ENCODE measurements around the gene CMIP.

The CMIP gene

DNA sequence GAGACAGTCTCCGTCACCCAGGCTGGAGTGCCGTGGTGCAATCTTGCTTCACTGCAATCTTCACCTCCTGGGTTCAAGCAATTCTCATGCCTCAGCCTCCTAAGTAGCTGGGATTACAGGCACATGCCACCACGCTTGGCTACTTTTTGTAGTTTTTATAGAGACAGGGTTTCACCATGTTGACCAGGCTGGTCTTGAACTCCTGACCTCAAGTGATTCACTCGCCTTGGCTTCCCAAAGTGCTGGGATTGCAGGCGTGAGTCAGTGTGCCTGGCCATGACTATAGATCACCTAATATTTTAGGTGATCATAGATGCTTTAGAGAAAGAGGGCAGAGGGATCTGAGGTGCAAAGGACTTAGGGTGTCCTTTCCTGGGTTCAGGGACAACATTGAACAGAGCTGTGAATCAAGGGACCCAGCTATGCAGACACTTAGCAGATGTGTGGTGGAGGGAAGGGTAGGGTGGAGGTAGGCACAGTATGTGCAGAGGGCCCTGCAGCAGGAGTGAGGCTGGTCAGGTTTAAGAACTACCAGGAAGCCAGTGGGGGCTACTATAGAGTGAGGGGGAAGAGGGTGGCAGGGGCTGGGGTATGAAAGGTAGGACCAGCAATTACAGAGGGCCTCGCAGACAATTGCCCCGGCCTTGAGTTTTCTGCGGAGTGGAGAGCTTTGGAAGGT lies 116.5 kb downstream of the CMIP start:
- H3K4me3 ChIP-seq (replicated peaks in 1 of 2; ENCODE audit: low read depth in 2 of 2, low read length in 2 of 2) = no peak overlapping the region

DNA sequence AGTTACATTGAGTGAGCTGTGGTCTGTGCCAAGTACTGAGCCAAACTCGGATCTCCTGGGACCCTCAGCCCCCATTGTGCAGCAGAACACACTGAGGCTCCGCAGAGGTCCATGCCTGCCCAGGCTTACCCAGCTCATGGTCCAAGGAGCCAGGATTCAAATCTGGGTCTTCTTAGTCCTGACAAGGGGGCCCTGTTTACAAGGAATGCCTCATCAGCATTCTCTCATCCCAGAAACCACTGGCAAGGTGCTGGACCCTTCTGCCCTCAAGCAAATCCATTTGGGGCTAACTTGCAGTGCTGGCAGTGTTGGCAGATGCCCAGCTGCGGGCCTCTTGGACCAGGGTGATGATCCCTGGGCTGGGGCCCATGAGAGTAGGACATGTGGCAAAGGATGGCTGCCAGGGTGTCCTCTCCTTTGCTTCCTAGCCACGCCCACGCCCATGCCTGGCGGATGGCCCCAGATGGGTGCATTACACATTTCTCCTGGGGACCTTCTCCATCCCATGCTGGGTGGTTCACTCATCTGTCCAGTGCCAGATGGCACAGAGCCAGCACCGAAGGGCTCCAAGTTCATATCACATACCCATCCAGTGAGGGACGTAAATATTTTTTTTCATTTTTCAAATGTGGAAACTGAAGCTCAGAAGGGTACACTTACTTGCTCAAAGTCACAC lies 117.7 kb downstream of the CMIP start:
- no peak for DNase-seq (ENCODE audit: low read depth in 2 of 2)
- H3K4me3 ChIP-seq (replicated peaks in 1 of 2; ENCODE audit: low read depth in 2 of 2, low read length in 2 of 2) = no peak overlapping the region
- TF ChIP-seq, protein P1, sequence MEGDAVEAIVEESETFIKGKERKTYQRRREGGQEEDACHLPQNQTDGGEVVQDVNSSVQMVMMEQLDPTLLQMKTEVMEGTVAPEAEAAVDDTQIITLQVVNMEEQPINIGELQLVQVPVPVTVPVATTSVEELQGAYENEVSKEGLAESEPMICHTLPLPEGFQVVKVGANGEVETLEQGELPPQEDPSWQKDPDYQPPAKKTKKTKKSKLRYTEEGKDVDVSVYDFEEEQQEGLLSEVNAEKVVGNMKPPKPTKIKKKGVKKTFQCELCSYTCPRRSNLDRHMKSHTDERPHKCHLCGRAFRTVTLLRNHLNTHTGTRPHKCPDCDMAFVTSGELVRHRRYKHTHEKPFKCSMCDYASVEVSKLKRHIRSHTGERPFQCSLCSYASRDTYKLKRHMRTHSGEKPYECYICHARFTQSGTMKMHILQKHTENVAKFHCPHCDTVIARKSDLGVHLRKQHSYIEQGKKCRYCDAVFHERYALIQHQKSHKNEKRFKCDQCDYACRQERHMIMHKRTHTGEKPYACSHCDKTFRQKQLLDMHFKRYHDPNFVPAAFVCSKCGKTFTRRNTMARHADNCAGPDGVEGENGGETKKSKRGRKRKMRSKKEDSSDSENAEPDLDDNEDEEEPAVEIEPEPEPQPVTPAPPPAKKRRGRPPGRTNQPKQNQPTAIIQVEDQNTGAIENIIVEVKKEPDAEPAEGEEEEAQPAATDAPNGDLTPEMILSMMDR (IDR thresholded peaks at IDR 0.05; ENCODE audit: low read depth, low read length) = no peak

More for the DNA sequence above, 116.5 kb downstream of the CMIP start:
- DNase-seq (ENCODE audit: low read depth in 2 of 2) = peak in 1 of 2 donors; percentile 51
- TF ChIP-seq, protein P1 (IDR thresholded peaks at IDR 0.05; ENCODE audit: low read depth, low read length) = no peak

DNA sequence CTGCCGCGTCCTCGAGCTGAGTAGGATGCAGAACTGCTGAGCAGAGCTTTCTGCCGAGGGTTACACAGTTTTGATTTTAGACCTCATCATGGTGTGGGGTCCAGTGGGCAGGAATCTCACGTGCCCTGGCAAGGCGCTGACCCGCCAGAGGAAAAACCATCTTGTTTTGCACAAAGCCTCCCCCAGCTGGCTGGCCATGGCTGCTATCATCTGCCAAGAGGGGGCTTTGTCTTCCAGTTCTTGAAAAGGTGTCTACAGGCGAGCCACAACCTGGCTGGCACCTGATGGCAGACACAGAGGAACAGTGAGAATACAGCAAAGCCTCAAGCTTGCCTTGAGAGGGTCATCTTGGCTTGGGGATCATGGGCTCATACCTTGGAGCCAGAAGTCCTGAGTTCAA lies 118.3 kb downstream of the CMIP start:
- no peak for DNase-seq (ENCODE audit: low read depth in 2 of 2)
- TF ChIP-seq, protein P1 (IDR thresholded peaks at IDR 0.05; ENCODE audit: low read depth, low read length) = no peak
- no peak overlapping the region for H3K4me3 ChIP-seq (replicated peaks in 1 of 2; ENCODE audit: low read depth in 2 of 2, low read length in 2 of 2)

DNA sequence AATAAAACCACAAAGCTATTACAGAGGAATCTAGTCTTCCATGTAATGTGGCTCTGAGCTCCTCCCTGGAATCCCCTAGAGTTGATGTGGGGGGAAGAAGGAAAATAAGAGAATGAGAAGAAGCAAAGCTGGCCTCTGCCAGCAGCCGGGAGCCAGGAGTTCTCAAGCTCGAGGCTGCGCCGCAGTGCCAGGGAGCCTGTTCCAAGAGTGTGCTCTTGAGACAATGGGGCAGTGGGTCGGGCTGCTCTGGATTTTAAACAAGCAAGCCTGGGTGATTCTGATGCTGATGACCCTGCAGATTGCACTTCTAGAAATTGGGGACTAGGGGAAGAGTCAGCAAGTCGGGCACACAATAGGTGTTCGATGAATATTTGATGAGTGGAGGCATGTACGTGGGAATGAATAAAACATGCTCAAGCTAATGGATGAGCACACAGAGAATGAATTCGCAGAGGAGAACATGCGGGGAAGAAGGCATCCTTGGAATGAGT lies 119.9 kb downstream of the CMIP start:
- no peak for DNase-seq (ENCODE audit: low read depth in 2 of 2)
- no peak overlapping the region for H3K4me3 ChIP-seq (replicated peaks in 1 of 2; ENCODE audit: low read depth in 2 of 2, low read length in 2 of 2)
- TF ChIP-seq, protein P1 (IDR thresholded peaks at IDR 0.05; ENCODE audit: low read depth, low read length) = no peak

DNA sequence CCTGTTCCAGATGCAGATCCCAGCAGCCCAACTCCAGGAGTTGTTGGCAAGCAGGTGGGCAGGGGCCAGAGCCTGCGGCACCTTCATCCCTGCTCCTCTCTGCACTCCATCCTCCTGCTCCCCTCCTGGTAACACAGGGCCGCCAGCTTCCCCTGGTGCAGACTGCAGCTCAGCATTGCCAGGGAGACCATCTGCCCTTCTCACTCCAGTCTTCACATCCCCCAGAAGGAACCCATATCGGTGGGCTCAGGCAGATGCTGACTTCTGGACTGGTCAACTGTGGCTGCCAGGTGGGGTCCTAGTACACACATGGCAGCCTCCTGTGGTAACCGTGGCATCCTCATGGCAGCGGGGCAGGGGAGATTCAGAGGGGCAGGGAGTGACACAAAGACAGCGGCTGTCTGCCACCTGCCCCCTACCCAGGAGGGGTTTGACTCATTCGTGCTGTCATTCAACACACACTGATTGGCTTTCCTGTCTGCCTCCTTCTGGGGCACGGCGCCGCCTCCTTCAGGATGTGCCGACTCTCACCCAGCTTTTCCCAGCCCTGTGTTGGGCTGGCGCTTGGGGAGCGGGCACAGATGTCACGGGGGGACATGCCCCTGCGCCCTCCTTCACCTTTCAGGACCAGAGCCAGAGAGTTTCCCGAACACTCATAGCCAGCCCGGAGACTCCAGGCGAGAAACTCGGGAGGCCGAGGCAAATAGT lies 120.9 kb downstream of the CMIP start:
- no peak for DNase-seq (ENCODE audit: low read depth in 2 of 2)
- no peak overlapping the region for H3K4me3 ChIP-seq (replicated peaks in 1 of 2; ENCODE audit: low read depth in 2 of 2, low read length in 2 of 2)
- TF ChIP-seq, protein P1 (IDR thresholded peaks at IDR 0.05; ENCODE audit: low read depth, low read length) = no peak

DNA sequence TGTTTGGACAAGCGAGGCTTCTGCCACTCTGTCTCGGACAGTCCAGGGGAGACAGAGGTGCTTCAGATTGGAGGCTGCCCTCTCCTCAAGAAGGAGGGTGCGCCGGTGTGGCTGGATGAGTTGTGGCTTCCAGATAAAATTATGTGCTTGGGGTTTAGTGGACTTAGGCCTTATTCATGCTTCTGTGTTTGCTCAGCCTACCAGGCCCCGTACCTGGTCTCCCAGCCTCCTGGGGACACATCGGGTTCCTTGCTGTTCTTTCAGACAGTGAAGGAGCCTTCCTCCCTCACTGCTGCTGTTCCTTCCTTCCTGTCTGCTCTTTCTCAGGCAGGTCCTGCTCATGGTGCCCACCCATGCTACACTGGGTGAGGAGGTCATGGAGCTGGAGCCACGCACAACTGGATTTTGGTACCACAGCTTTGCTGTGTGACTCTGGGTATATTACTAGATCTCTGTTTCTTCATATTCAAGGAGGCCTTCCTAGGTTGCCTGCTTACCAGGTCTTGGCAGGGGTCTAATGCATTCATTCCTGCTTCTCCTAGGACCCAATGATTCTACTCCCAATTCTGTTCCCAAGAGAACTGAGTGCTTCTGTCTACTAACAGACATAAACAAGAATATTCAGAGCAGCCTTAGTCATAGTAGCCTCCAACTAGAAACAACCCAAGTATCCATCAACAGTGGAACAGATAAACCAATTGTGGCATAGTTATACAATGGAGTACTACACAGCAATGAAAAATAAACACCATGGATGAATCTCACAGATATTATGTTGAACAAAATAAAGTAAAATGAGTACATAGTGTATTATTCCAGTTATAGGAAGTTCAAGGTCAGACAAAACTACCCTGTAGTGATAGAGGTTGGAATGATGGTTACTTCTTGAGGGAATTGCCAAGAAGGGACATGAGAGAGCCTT lies 121.7 kb downstream of the CMIP start:
- no peak for DNase-seq (ENCODE audit: low read depth in 2 of 2)
- TF ChIP-seq, protein P1 (IDR thresholded peaks at IDR 0.05; ENCODE audit: low read depth, low read length) = no peak
- no peak overlapping the region for H3K4me3 ChIP-seq (replicated peaks in 1 of 2; ENCODE audit: low read depth in 2 of 2, low read length in 2 of 2)

All from cardiac fibroblast (primary cell).